ENCODE results near the gene CTNNA2.

CTNNA2 gene

DNA sequence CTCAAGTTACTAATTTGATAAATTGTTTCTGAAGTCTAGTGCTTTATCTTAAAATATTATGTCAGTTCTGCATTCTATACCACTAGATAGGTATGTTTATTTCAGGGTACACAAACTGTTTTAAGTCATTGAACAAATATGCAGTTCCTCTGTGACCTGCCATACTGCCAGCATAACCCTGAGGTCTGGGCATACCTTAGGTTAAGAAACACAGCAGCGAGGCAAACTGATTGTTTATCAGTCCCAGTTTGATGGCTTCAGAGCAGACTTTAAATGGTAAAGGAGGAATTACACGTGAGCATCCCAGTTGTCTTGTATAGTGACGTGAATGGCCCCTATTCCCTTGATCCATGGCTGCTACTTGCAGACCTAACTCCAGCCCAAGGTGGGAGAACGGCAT, 978.1 kb downstream of the CTNNA2 start:
- no peak for DNase-seq (ENCODE audit: low spot score)

DNA sequence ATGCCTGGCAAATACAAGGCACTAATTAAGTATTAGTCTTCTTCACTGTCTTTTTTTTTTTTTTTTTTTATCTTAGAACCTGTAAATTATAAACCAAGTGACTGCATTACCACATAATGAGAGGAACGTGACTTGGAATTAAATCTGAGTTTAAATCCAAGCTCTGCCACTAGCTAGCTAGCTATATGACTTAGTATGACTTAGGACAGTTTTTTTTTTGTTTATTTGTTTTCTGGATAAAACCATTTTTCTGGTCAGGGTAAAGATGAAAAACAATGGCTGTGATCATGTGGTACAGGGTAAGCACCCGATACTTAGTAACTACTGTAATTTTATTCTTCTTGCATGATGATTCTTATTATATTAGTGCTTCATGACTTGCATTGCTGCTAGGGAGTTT, 983.5 kb downstream of the CTNNA2 start:
- no peak for DNase-seq (ENCODE audit: low spot score)

DNA sequence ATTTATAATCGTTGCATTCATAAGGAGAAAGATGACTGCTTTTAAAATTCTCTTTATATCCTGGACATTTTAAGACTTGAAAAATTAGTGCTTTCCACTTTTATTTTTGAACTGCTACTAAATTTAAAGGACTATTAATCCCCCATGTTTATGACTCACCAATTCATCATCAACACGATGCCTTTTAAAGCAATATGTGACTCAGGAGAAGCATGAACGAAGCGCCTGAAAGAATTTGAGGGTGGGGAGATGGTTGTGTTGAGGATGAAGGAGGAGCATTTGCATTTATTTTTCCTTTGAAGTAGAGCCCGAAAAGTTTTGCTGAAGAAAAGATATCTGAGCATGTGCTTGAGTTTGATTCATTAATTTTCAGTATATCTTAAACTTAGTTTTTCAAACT, 983.9 kb downstream of the CTNNA2 start:
- DNase-seq (ENCODE audit: low spot score): no peak

DNA sequence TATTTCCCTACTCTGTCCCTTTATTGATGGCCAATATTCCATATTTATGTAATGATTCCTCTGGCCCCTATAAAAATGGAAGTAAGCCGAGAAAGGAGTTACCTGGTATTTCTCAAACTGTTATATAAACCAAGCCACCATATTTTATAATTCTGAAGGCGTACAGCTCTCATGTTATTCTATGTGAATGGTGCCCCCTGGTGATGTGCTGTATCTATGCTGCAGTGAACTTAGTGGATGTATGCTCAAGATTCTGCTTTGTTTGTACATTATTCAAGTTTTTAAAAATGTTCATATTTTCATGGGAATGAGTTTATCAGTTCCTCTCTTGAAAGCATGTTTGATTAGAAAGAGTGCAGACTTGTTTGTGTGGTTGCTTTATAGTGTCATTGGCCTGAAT, 986.2 kb downstream of the CTNNA2 start:
- no peak for DNase-seq (ENCODE audit: low spot score)

DNA sequence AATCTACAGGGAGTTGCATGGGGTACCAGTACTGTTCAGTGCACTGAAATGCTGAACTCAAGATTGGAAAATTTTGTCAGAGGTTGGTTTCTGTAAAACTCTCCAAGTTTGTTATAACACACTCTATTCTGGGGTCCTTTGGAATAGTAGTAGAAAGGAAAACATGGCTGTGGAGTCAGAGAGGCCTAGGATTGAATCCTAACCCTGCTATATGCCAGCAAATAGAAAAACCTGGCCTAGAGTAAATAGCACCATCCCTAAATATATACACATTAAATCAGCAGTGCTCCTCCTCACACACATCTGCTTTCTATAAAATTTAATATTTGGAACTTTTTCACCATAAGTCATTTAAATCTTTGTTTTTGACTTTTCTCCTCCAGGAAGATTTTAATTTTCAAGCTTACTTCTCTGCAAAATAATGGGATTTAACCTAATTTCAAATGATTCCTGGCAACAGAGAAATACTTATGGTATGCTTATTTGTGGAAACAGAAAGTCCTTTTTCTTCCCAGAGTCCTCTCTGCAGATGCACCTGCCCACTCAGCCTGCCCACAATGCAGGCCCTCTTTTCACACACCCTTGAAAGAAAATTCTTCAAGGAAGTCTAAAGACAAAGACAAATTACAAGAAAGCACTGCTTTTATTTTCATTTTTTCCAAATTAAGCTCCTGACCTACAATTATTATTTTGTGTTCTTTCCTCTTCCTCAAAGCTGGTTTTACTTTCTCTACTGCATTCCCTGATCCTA, 989.2 kb downstream of the CTNNA2 start:
- DNase-seq (ENCODE audit: low spot score): no peak

DNA sequence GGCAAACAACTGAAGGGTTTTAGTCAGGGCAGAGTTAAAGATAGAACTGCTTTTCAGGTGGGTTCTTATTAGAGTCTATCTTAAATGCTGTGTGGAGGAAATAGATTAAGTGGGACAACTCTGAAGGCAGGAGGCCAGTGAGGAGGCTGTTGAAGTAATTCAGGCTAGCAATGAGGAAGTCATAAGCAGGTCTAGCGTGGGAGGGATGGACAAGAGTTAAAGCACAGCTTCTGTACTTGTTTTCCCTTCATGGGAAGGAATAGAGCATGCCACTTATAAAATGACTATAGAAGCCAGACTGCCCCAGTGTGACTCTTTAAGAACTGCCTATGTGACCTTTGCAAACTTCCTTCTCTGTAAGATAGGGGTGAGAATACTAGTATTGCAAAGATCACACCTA, 993.7 kb downstream of the CTNNA2 start:
- DNase-seq (ENCODE audit: low spot score): no peak

DNA sequence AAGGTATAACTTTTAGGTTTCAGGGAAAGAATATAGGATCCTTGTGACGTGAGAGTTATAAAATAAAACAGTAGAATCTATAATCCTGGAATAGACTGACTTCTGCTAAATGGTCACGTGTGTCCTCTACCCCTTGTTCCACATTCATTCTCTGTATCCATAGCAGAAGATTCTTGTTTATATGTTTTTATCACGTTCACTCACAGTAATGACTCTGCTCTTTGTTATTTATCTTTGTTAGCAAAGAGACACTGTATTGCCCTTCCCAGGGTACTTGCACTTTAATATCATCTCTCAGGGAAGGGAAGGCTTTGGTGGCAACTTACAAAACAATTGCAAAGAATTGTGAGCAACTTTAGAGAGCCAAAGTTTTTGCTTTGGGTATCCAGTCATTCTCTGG, 997.9 kb downstream of the CTNNA2 start:
- DNase-seq (ENCODE audit: low spot score): no peak

DNA sequence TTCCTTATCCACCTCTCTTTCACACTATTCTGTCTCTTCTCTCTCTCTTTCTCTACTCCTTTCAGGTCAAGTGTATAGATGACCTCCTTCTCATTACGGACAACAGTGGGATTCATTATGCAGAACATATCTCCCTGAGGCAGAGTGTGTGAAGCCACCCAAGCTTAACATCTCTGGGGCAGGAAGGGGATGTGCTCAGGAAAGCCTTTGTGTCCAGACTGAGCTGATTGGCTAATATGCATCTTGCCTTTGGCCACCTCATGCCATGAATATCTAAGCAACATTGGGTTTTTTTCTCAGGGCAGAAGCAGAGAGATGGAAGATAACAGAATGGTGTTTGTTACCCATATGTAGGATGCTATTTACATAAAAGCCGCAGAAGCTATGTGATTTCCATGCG, 1003.1 kb downstream of the CTNNA2 start:
- DNase-seq (ENCODE audit: low spot score): no peak

DNA sequence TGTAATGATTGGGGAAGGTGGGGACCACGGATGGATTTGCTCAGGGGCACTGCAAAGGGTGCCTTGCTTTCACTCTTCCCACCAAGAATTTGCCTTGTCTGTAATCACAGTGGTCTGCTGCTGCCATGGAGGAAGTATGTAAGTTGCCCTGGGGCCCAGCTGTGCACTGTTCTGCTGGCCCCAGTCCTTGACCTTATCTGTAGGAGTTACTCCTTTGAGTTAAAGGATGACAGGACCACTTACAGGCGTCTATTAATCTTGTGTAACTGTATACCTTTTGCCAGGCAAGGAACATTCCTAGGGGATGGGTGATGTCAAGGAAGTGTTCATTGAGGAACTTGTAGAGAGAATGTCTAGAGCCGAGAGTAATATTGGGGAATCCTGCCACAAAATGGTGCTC, 1004.5 kb downstream of the CTNNA2 start:
- no peak for DNase-seq (ENCODE audit: low spot score)

DNA sequence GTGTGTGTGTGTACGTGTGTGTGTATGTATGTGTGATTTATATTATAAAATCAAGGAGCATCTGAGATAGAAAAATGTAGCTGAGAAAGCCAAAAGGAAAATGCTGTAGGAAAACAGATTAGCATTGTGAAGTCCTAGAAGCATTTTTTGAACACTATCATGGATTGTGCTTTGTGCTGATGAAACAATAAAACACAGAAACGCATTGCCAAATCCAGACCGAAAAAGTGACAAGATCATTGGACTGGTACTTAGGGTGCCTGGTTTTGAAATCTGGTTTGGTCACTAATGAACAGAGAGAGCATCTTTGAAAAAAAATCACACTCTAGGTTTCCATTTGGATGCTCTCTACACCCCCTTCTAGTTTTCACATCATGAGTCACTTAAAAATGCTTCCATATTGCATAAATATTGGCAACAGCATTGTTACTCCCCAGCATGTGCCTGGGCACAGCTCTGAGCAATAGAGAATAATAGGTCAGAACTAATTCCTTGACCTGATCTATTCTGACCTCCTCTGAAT, 1006.3 kb downstream of the CTNNA2 start:
- no peak for DNase-seq (ENCODE audit: low spot score)

DNA sequence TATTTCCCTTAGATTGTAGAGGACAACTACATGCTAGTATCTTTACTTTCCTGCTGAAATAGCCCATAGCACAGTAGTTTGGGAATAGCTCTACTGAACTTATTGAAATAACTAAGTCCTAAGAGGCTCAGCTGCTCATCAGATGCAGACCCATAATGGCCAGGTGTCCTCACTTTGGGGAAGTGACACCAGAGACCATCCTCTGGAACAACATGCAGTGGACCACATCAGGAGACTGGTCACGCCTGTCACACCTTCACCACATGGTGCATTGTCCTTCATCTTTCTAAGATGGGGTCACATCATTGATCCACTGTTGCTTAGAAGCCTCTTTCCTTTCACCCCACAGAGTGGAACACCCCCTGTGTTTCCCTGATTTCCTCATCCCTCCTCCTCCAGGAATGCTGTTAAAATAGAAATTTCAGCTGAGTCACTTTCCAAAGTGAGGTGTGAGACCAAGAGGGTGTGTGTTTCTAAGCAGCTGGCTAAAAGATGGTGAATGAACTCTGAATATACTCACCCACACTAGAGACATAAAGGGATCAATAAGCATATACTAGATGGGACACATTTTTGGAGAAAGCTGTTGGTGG, 1006.9 kb downstream of the CTNNA2 start:
- DNase-seq (ENCODE audit: low spot score): no peak

DNA sequence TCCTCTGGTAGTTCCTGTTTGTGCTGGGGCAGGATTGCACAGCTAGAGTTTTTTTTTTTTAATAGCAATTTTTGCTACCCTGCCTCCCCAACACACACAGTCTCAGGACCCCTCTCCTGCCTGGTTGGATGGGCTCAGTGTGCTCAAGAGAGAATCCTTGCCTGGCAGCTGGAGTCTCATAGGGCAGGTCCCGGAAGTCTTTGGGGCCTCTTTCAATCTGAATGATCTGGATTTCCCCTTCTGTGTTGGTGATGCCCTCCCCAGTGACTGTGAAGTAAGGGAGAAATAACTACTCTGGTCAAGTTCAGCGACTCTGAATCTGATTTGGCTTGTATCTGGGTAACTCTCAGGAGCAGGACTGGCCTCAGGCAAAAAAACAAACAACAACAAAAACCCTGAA, 1012.3 kb downstream of the CTNNA2 start:
- DNase-seq (ENCODE audit: low spot score): no peak

DNA sequence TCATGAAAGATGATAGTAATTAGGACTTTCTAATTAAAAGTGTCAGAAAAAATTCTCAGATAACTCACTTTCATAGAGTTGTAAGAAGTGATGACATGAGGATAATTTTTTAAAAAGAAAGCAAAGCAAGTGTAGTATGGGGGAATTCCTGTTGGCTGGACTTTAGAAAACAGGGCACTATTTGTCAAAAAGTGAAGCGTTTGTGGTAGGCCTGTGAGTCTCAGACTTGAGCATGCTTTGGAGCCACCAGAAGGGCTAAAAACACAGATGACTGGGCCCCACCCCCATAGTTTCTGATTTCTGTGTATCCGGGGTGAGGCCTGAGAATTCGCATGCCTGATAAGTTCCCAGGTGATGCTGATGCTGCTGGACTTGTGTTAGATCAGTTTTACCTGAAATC, 1014.3 kb downstream of the CTNNA2 start:
- DNase-seq (ENCODE audit: low spot score): no peak

DNA sequence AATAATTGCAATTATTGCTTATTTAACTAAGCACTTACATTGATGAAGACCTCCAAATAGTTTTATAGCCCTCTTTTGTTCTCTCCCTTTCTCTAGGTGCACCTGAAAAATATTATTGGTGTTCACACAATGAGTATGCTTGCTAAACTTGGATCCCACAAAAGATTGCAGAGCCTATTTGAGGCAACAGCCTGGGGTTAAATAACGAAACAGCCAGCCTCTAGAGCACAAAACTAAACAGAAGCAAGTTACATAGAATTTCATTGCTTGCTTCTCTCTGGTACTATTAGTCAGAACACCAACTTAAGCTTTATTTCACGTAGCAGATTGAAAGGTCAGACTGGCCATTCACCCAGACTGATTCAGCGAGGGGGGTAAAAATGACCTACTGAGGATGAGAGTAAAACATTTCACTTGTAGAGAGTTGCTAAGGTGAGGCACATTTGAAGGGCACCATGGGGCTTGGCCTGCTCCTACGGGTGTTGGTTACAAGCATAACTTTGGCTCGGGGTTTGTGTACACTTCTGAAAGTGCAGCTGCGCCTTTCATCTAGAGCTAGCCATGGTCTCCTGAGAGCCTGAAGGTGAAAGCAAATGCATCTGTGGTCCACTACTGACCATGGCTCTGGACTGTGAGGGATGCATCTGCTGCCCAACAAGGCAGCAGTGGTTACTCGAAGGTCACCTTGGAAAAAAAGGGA, 1016.8 kb downstream of the CTNNA2 start:
- DNase-seq (ENCODE audit: low spot score): no peak

DNA sequence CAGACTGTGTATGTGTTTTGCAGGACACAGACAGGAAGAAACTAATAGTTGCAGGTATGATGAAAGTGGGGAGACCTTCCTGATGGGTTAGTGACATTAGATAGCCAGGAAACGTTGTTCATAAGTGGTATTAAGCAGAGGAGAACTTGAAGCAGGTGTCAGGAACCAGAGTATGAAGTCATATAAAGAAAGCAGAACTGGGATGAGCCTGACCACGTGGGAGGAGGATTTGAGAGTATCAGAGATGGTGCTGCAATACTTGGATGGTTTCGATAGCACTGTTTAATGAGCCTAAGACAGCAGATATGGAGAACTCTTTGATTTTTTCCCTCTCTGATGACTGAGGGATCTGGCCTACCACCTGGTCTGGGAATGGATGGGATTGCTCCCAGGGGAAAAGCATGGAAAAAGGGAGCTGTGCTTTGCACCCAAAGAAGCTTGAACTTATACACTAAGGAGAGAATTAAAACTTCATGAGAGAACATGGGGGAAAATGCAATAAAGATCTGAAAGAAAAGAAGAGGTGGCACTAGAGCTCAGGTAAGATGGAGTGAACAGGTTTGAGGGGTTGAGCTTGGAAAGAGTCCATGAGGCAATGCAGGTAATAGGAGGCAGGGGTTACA, 1017.7 kb downstream of the CTNNA2 start:
- no peak for DNase-seq (ENCODE audit: low spot score)

DNA sequence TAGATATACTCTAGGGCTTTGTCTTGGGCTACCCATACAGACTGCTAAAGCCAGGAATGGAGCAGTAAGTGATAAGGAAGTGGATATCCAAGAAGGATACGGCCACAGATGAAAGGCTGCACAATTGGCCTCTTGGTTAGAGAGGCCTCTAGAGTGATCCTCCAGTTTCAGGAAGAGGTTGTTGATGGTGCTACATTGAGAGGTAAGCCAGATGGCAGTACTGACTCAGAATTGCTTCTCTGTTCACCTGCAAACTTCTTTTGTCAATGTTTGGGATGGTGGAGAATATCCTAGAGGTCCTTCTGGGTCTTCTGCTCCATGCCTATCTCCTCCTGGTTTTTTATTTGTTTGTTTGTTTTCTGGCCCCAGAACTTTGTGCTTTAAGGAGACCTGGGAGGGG, 1018.5 kb downstream of the CTNNA2 start:
- DNase-seq (ENCODE audit: low spot score): no peak

DNA sequence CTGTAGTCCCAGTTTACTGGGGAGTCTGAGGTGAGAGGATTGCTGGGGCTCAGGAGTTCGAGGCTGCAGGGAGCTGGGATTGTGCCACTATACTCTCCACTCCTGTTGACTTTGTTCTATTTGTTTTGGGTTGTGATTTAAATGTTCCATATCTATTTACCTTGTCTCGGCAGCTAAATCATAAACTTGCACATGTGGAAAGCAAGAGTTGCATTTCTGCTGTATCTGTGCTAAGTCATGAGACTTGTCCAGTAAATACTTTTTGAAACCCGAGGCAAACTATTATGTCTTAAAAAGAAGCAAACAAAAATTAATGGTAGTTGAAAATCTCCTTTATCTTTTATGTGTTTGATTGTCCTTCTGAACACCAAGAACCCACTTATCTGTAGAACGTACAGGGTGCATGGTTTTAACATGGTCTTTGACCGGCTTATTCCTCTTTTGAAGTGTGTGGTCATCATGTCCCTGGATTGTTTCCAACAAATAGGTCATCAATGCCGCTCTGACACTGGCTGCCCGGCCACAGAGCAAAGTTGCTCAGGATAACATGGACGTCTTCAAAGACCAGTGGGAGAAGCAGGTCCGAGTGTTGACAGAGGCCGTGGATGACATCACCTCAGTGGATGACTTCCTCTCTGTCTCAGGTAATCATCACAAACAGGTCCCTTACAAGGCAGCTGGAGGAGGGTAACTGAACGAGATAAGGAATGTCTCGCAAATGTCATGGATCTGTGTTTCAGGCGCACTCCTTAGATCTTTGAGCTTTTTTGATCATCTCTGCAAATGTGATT, 1032.8 kb downstream of the CTNNA2 start:
- no peak for DNase-seq (ENCODE audit: low spot score)

DNA sequence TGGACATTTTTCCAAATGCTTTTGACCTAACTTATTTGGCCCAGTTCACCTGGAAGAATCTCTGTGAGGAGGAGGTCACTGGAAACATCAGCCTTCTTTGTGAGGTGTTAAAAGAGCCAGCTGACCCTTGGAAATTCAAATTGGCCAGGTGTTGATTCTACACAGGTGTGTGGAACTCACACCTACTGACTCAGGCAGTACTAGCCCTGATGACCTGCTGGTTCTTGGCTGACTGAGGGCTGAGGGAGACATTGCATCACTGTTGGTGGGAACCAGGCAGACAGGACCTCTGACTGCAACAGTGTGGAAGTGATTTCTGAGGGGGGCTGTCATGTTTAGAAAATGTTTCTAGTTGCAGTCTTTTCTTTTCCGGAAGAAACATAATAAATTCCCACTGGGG, 1033.9 kb downstream of the CTNNA2 start:
- no peak for DNase-seq (ENCODE audit: low spot score)

DNA sequence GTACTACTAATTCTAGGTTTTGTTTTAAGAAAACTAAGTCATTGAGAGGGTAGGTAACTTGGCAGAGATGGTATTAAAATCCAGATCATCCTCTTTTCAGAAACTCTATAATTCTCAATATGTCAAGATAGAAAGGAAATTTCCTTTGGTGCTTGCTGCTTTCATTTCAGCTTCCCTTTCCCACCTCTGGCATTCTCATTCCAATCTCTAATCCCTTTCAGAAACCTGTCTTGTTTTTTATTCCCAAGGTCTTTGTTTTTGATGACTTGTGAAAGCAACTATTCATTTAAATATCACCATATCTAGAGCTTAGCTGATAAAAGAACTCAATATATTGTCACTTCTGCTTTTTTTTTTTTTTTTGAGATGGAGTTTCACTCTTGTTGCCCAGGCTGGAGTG, 1034.5 kb downstream of the CTNNA2 start:
- no peak for DNase-seq (ENCODE audit: low spot score)

DNA sequence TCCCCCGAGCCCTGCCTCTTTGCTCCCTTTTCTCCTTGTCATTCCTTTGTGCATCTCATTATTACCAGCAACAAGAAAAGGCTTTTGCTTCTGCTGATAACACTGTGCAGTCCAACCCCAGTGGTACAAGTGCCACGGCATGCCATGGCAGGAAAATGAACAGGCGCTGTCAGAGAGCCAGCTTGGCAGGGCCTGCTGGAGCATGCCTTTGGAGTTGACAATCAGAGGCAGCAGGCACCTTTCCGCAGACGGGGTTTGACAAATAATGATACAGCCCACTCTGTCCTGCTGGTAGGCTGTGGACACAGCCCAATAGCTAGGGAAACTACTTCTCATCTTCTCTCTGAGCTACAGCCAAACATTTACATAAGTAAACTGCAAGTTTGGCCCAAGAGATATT, 1035.6 kb downstream of the CTNNA2 start:
- no peak for DNase-seq (ENCODE audit: low spot score)

DNA sequence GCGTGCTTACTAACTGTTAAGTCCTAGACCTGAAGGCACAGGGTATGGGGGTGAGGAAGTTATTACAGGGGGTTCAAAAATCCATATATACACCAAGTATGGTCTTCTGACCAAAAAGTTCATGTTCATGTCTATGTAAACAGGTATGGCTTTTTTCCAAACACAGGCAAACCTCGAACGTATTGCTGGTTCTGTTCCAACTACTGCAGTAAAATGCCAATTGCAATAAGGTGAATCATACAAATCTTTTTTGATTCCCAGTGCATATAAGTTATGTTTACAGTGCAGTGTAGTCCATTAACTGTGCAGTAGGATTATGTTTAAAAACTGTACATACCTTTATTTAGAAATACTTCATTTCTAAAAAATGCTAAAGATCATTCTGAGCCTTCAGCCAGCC, 1037.0 kb downstream of the CTNNA2 start:
- DNase-seq (ENCODE audit: low spot score): no peak

DNA sequence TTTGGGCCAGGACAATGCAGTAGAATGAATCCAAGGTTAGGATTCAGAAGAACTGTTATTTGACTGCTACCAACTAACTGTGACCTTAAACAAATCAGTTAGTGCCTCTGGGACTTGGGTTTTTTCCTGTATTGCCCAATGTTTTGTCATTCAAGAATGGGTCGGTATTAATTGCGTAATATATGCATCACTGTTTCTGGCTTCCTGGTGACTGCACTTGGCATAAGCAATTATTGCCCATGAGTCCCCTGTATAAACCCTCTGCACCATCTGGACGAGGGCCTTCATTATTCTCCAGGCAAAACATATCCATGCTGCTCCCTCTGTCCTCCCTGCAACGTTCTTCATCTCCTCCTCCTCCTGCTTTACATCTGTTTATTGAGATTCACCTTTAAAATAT, 1047.5 kb downstream of the CTNNA2 start:
- DNase-seq (ENCODE audit: low spot score): no peak
